Measurements from ENCODE around the gene PGBD1.

The PGBD1 gene

GRCh38 chr6:28281288-28282064, at the start of gene PGBD1:
Gene PGBD1, plus strand, starts transcription at chr6:28281572. Its CDS starts 2,242 bp downstream, at chr6:28283814.
- peak; percentile 60 to 81 for DNase-seq

GRCh38 chr6:28232785-28233184, 48.6 kb upstream of the PGBD1 start:
- DNase-seq = no peak

GRCh38 chr6:28235912-28236452, 45.4 kb upstream of the PGBD1 start:
- DNase-seq = no peak

GRCh38 chr6:28239636-28240035, 41.7 kb upstream of the PGBD1 start:
- no peak for DNase-seq

GRCh38 chr6:28240471-28240870, 40.9 kb upstream of the PGBD1 start:
- DNase-seq = no peak

GRCh38 chr6:28243946-28244345, 37.4 kb upstream of the PGBD1 start:
- no peak for DNase-seq

GRCh38 chr6:28245206-28245941, 36.0 kb upstream of the PGBD1 start:
- no peak for DNase-seq

GRCh38 chr6:28248916-28249315, 32.5 kb upstream of the PGBD1 start:
- DNase-seq = no peak

- DNase-seq = no peak
Measured at GRCh38 chr6:28250747-28251146, 30.6 kb upstream of the PGBD1 start.

- no peak for DNase-seq
Measured at GRCh38 chr6:28251661-28252008, 29.7 kb upstream of the PGBD1 start.

GRCh38 chr6:28252009-28252975, 29.1 kb upstream of the PGBD1 start, which contains the start of gene ZKSCAN4:
Gene ZKSCAN4, minus strand, starts transcription at chr6:28252269. Its CDS starts 289 bp downstream, at chr6:28251980.
- DNase-seq = peak; percentile 65 to 92

- no peak for DNase-seq
Measured at GRCh38 chr6:28254121-28254519, 27.3 kb upstream of the PGBD1 start.

- no peak for DNase-seq
Measured at GRCh38 chr6:28257042-28257441, 24.3 kb upstream of the PGBD1 start.

GRCh38 chr6:28258877-28259777, 22.2 kb upstream of the PGBD1 start, which contains the start of gene NKAPL:
Gene NKAPL, plus strand, starts transcription at chr6:28259297. Its CDS starts 75 bp downstream, at chr6:28259372.
- DNase-seq = no peak

- no peak for DNase-seq
Measured at GRCh38 chr6:28263922-28264321, 17.4 kb upstream of the PGBD1 start.

GRCh38 chr6:28264834-28265401, 16.5 kb upstream of the PGBD1 start:
- DNase-seq = no peak

- DNase-seq = no peak
Measured at GRCh38 chr6:28266563-28266961, 14.8 kb upstream of the PGBD1 start.

GRCh38 chr6:28266962-28267694, 14.2 kb upstream of the PGBD1 start, which contains the start of gene ZSCAN26:
Gene ZSCAN26, plus strand, starts transcription at chr6:28267143. Its CDS starts 4,777 bp downstream, at chr6:28271920.
- peak; percentile 81 to 93 for DNase-seq

GRCh38 chr6:28267695-28268059, 13.7 kb upstream of the PGBD1 start:
- no peak for DNase-seq

- DNase-seq = no peak
Measured at GRCh38 chr6:28269492-28269891, 11.9 kb upstream of the PGBD1 start.
